Left kidney (tissue), 2 donors: ENCODE data around the gene SNX9. TPM values are rescaled to one million over a fixed set of nuclear protein-coding genes. Genes with fewer than 3 reads are reported as not detected.
A peak's percentile ranks its signal among the peaks of the same experiment; 100 is the strongest.
"Not testable (repeated sequence)": the region's sequence is repeated elsewhere in the genome, so short reads cannot be mapped to it uniquely, and the experiment has no call there.

Experiments used
- DNase-seq: peaks from one replicate; pipeline ENCODE4 v3.0.0-alpha.2; 2013
- polyA plus RNA-seq: library from polyadenylated mRNA; unstranded; fragments of 120-200 nt; gene quantifications from one replicate; pipeline ENCODE4 v1.2.1, GENCODE V29; 2013; ENCODE audit not compliant: insufficient read length

SNX9 gene
- polyA plus RNA-seq, 1 donor: 39.7 TPM

DNA sequence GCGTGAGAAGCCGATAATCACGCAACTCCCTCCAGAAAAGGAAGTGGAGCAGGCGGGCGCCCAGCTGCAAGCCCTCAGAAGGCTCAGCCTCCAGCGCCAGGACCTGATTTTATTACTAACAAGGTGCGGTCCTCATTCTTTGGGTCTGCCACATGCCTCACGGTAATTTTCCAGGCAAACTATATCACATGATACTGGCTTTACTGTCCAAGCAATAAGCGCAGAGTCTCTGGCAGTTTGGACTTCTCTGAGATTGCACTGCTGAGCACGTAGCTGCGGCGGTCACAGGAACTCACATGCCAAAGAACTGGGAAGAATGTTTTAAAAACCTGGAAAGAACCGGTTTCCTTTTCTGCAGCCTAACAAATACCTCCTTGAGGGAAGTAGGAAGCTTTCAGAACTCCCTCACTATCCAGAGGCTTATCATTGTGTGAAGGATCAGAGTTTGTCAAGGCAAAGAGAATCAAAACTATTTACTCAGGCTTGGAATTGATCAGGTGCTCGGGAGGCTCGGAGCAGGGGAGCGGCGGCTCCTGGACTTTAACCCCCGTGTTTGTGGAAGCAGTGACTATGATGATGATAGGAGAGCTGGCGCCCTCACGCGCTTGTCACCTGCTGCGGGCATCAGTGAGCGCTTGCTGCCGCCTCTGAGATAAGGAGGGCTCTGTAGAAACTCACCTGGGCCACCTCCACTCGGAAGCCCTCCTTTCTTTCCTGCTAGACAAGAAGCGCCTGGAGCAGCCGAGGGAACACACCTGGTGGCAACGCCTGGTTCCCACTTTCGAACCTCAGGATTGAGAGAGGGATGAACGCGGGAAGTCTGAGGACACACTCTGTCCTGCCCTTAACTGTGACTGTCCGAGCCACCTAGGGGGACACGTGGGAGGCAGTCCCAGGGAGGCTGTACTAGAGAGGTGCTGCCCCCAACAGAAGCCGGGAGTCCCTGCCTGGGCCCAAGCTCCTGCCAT, 131.4 kb downstream of the SNX9 start:
- DNase-seq: peak; percentile 44

GRCh38 chr6:157955675-157956074, 132.6 kb downstream of the SNX9 start:
- no peak for DNase-seq

- no peak for DNase-seq
Observed at GRCh38 chr6:157956171-157956730, 133.2 kb downstream of the SNX9 start.

GRCh38 chr6:157959451-157960227, 136.6 kb downstream of the SNX9 start:
- no peak for DNase-seq

- DNase-seq: no peak
Observed at GRCh38 chr6:157961153-157961831, 138.2 kb downstream of the SNX9 start.

DNA sequence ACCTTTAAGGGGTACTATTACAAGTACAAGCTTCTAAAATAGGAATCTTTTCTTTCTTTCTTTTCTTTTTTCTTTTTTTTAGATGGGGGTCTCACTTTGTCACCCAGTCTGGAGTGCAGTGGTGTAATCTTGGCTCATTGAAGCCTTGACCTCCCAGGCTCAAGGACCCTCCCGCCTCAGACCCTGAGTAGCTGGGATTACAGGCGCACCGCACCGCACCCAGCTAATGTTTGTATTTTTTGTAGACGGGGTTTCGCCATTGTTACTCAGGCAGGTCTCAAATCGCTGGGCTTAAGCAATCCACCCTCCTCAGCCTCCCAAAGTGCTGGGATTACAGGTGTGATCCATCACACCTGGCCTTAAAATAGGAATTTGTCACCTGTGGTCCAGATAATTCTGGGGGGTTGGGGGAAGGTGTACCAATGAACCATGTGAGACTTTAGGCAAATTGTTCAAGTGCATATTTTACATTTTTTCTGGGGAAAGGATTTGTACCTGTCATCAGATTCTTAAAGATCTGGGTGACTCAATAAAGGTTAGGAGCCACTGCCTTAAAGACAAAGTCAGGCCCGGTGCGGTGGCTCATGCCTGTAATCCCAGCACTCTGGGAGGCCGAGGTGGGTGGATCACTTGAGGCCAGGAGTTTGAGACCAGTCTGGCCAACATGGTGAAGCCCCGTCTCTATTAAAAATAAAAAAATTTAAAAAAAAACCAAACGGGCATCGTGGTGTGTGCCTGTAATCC, 139.0 kb downstream of the SNX9 start:
- DNase-seq: no peak

- no peak for DNase-seq
Observed at GRCh38 chr6:157962601-157963302, 139.7 kb downstream of the SNX9 start.

DNA sequence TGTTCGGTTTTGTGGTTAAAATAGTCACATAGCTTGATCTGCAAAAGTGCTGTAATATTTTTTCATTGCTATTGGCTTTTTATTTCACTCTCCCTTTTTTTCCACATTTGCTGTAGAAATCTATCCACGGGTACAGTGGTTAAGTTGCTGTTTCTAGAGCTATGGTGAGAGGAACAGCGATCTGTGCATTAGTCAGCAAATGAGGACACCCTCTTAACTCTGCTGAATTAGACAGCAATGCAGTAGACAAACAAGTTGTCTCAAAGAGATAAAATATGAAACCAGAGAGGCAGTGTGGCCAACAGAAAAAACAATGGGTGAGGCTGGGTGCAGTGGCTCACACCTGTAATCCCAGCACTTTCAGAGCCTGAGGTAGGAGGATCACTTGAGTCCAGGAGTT, 141.1 kb downstream of the SNX9 start:
- DNase-seq: no peak

DNA sequence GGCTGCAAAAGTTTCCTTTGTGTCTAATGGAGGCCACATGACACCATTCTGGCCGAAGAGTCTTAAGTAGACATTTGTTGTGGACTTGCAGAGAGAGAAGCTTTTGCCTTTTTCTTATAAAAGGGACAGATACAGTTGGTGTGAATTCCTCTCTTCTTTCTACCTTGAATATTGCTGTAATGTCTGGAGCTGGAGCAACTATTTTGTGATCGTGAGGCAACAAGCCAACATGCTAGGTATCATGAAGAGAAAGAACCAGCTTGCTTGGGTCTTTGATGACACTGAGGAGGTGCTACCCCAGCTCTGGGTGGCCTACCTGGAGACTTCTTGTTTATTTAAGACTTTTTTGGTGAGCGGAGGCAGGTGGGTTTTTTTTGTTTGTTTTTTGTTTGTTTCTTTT, 142.3 kb downstream of the SNX9 start:
- DNase-seq: no peak

- DNase-seq: no peak
Observed at GRCh38 chr6:157966589-157966977, 143.5 kb downstream of the SNX9 start.

- no peak for DNase-seq
Observed at GRCh38 chr6:157967020-157967419, 144.0 kb downstream of the SNX9 start.

DNA sequence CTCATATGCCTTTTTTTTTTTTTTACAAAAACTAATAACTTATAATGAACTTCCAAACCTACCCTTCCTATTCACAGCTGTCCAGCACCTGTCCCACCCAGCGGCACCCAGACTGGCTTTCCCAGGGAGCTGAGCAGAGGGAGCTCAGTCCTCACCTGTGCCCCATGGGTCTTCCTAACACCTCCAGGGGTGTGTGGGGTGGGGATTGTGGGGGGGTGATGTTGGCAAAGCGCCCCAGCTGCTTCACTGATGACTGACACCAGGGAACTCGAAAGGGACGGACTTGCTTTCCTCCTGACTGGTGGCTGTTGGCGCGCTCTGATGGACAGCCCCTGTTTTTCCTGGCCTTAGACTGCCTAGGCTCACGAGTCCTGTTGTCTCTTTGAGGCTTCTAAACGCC, 144.4 kb downstream of the SNX9 start:
- DNase-seq: no peak

GRCh38 chr6:157972177-157972576, 149.1 kb downstream of the SNX9 start:
- DNase-seq: not testable (repeated sequence)

DNA sequence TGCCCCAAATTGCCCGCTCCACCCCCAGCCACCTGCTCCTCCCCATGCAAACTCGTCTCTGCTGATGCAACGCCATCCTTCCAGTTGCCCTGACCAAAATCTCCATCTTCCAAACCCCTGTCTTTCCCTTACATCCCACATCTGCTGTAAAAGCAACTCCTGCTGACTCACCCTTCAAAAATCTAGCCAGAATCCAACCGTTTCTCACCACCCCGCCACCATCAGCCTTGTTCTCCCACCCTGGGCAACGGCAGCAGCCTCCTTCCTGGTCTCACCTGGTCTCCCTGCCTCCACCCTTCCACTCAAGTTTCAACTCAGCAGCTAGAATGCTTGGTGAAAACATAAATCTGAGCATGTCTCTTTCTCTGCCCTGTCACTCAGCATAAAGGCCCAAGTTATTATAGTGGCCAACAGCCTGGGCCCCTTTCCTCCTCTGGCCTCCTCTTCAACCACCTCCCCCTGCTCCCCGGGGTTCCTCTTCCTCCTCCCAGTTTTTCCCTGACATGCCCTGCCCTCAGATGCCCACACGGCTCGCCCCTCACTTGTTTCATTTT, 151.4 kb downstream of the SNX9 start:
- DNase-seq: no peak

DNA sequence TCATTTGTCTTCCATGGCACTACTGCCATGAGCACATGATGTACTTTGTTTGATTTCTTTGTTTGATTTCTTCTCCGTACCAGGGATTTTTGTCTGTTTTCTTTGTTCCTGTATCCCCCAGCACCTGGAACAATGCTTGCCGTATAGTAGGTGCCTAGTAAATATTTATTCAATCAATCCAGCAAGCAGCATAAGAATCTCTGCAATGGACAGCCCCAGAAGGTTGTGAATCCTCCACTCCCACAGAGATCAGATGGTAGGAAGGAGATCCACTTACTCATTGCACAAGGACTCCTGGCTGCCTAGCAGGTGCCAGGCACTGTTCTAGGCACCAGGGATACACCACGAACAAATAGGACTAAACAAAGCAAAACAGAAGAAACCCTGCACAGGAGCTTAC, 151.9 kb downstream of the SNX9 start:
- no peak for DNase-seq

GRCh38 chr6:157975456-157975855, 152.4 kb downstream of the SNX9 start:
- DNase-seq: no peak

- DNase-seq: no peak
Observed at GRCh38 chr6:157976345-157977175, 153.5 kb downstream of the SNX9 start.

GRCh38 chr6:157977176-157977804, 154.2 kb downstream of the SNX9 start:
- DNase-seq: no peak
